ENCODE measurements around the gene NEDD4L.
"Not testable (repeated sequence)": the region's sequence is repeated elsewhere in the genome, so short reads cannot be mapped to it uniquely, and the experiment has no call there.

Gene NEDD4L

GRCh38 chr18:58378411-58379379 lies 334.7 kb downstream of the NEDD4L start:
- DNase-seq (ENCODE audit: low read depth): no peak

GRCh38 chr18:58379443-58379842 lies 335.4 kb downstream of the NEDD4L start:
- DNase-seq (ENCODE audit: low read depth): no peak

- DNase-seq (ENCODE audit: low read depth): not testable (repeated sequence)
These were observed 336.1 kb downstream of the NEDD4L start for GRCh38 chr18:58380113-58380512.

- no peak for DNase-seq (ENCODE audit: low read depth)
These were observed 337.8 kb downstream of the NEDD4L start for GRCh38 chr18:58381676-58382411.

GRCh38 chr18:58382446-58382845 lies 338.4 kb downstream of the NEDD4L start:
- DNase-seq (ENCODE audit: low read depth): no peak

GRCh38 chr18:58385472-58385871 lies 341.4 kb downstream of the NEDD4L start:
- DNase-seq (ENCODE audit: low read depth): no peak

- DNase-seq (ENCODE audit: low read depth): no peak
These were observed 342.8 kb downstream of the NEDD4L start for GRCh38 chr18:58386780-58387179.

GRCh38 chr18:58387716-58388115 lies 343.7 kb downstream of the NEDD4L start:
- DNase-seq (ENCODE audit: low read depth): no peak

- DNase-seq (ENCODE audit: low read depth): no peak
These were observed 344.7 kb downstream of the NEDD4L start for GRCh38 chr18:58388736-58389135.

GRCh38 chr18:58389745-58390144 lies 345.7 kb downstream of the NEDD4L start:
- no peak for DNase-seq (ENCODE audit: low read depth)

- no peak for DNase-seq (ENCODE audit: low read depth)
These were observed 346.4 kb downstream of the NEDD4L start for GRCh38 chr18:58390399-58390798.

- DNase-seq (ENCODE audit: low read depth): no peak
These were observed 347.3 kb downstream of the NEDD4L start for GRCh38 chr18:58391231-58391825.

GRCh38 chr18:58391932-58392323 lies 347.9 kb downstream of the NEDD4L start:
- DNase-seq (ENCODE audit: low read depth): no peak

- no peak for DNase-seq (ENCODE audit: low read depth)
These were observed 348.4 kb downstream of the NEDD4L start for GRCh38 chr18:58392324-58393000.

GRCh38 chr18:58393295-58393694 lies 349.3 kb downstream of the NEDD4L start:
- no peak for DNase-seq (ENCODE audit: low read depth)

- no peak for DNase-seq (ENCODE audit: low read depth)
These were observed 350.0 kb downstream of the NEDD4L start for GRCh38 chr18:58394046-58394445.

- no peak for DNase-seq (ENCODE audit: low read depth)
These were observed 350.8 kb downstream of the NEDD4L start for GRCh38 chr18:58394602-58395425.

GRCh38 chr18:58396144-58396543 lies 352.1 kb downstream of the NEDD4L start:
- DNase-seq (ENCODE audit: low read depth): no peak

GRCh38 chr18:58396966-58397365 lies 352.9 kb downstream of the NEDD4L start:
- DNase-seq (ENCODE audit: low read depth): no peak

GRCh38 chr18:58397385-58398132 lies 353.5 kb downstream of the NEDD4L start:
- no peak for DNase-seq (ENCODE audit: low read depth)
